SK-N-SH treated with all-trans-retinoic acid at 6 μM for 48 hours (cell line): Measurements from ENCODE around the gene GRID1.

Source experiments
- ATAC-seq: fragments of 200-7000 bp; cut with Tn5 transposase; 3 replicates; pipeline ENCODE4 v1.9.1; 2020; ENCODE audit warnings: mild to moderate bottlenecking, moderate library complexity
- ARNTL ChIP-seq: fragments of 450-650 bp; formaldehyde crosslinking; IDR thresholded peaks from 2 replicates; pipeline ENCODE4 v1.5.0; 2020; ENCODE audit warnings: low read depth, mild to moderate bottlenecking, moderate library complexity, borderline replicate concordance
- BACH2 ChIP-seq: fragments of 250-450 bp; sonication (Bioruptor Pico); IDR thresholded peaks from 2 replicates; pipeline ENCODE4 v1.9.0; 2021; ENCODE audit warnings: mild to moderate bottlenecking, borderline replicate concordance
- CSDC2 ChIP-seq: fragments of 250-450 bp; sonication (Bioruptor Pico); IDR thresholded peaks from 2 replicates; pipeline ENCODE4 v1.5.0; 2020; ENCODE audit warnings: mild to moderate bottlenecking, moderate library complexity
- ESRRG ChIP-seq: fragments of 250-450 bp; sonication (Bioruptor Pico); IDR thresholded peaks from 2 replicates; pipeline ENCODE4 v1.6.1; 2021; ENCODE audit warnings: mild to moderate bottlenecking
- ISL1 ChIP-seq: fragments of 250-450 bp; sonication (Bioruptor Pico); IDR thresholded peaks from 2 replicates; pipeline ENCODE4 v2.1.2; 2022; ENCODE audit warnings: mild to moderate bottlenecking, moderate library complexity
- OSR1 ChIP-seq: fragments of 250-450 bp; sonication (Bioruptor Pico); IDR thresholded peaks from 2 replicates; pipeline ENCODE4 v1.8.0; 2022; ENCODE audit warnings: moderate library complexity, mild to moderate bottlenecking, inconsistent platforms
- PPARA ChIP-seq: fragments of 250-450 bp; sonication (Bioruptor Pico); IDR thresholded peaks from 2 replicates; pipeline ENCODE4 v1.5.0; 2020; ENCODE audit warnings: mild to moderate bottlenecking, borderline replicate concordance
- RARB ChIP-seq: fragments of 250-450 bp; sonication (Bioruptor Pico); IDR thresholded peaks from 2 replicates; pipeline ENCODE4 v1.8.0; 2021; ENCODE audit warnings: mild to moderate bottlenecking, moderate library complexity
- SNAI2 ChIP-seq: fragments of 250-450 bp; sonication (Bioruptor Pico); IDR thresholded peaks from 2 replicates; pipeline ENCODE4 v1.5.0; 2020; ENCODE audit warnings: mild to moderate bottlenecking, moderate library complexity
- TCF4 ChIP-seq: fragments of 250-450 bp; sonication (Bioruptor Pico); IDR thresholded peaks from 2 replicates; pipeline ENCODE4 v1.8.0; 2021; ENCODE audit warnings: mild to moderate bottlenecking, moderate library complexity, borderline replicate concordance
- TOX ChIP-seq: fragments of 250-450 bp; sonication (Bioruptor Pico); IDR thresholded peaks from 2 replicates; pipeline ENCODE4 v1.8.0; 2021; ENCODE audit warnings: mild to moderate bottlenecking, moderate library complexity, borderline replicate concordance
- ZC3H10 ChIP-seq: fragments of 250-450 bp; sonication (Bioruptor Pico); IDR thresholded peaks from 2 replicates; pipeline ENCODE4 v1.5.1; 2021; ENCODE audit warnings: mild to moderate bottlenecking, moderate library complexity
- ZFP3 ChIP-seq: fragments of 250-450 bp; sonication (Bioruptor Pico); IDR thresholded peaks from 2 replicates; pipeline ENCODE4 v1.5.0; 2020; ENCODE audit warnings: mild to moderate bottlenecking, moderate library complexity
- ZFP30 ChIP-seq: fragments of 450-650 bp; formaldehyde crosslinking; IDR thresholded peaks from 2 replicates; pipeline ENCODE4 v1.5.0; 2022; ENCODE audit warnings: mild to moderate bottlenecking, moderate library complexity
- ZNF565 ChIP-seq: fragments of 450-650 bp; formaldehyde crosslinking; conservative IDR thresholded peaks from 2 replicates; pipeline ENCODE4 v1.5.0; 2020; ENCODE audit warnings: low read depth, mild to moderate bottlenecking, moderate library complexity
- ZNF70 ChIP-seq: fragments of 450-650 bp; formaldehyde crosslinking; IDR thresholded peaks from 2 replicates; pipeline ENCODE4 v1.5.0; 2020; ENCODE audit warnings: mild to moderate bottlenecking, moderate library complexity
- ZNF8 ChIP-seq: fragments of 450-650 bp; formaldehyde crosslinking; IDR thresholded peaks from 2 replicates; pipeline ENCODE4 v1.5.0; 2020; ENCODE audit warnings: mild to moderate bottlenecking, moderate library complexity
- TF ChIP-seq, protein P1 (sequence below): fragments of 250-450 bp; sonication (Bioruptor Pico); IDR thresholded peaks from 2 replicates; pipeline ENCODE4 v1.5.1; 2020; ENCODE audit warnings: low read depth, mild to moderate bottlenecking, moderate library complexity
- TF ChIP-seq, protein P2 (sequence below): fragments of 250-450 bp; sonication (Bioruptor Pico); IDR thresholded peaks from 2 replicates; pipeline ENCODE4 v1.5.1; 2021; ENCODE audit warnings: mild to moderate bottlenecking, moderate library complexity
- TF ChIP-seq, protein P3 (sequence below): fragments of 250-450 bp; sonication (Bioruptor Pico); IDR thresholded peaks from 2 replicates; pipeline ENCODE4 v1.8.0; 2020; ENCODE audit warnings: mild to moderate bottlenecking, moderate library complexity, borderline replicate concordance
- TF ChIP-seq, protein P4 (sequence below): fragments of 250-450 bp; sonication (Bioruptor Pico); IDR thresholded peaks from 2 replicates; pipeline ENCODE4 v1.8.0; 2021; ENCODE audit warnings: low read depth, mild to moderate bottlenecking, moderate library complexity, borderline replicate concordance

GRID1 gene

DNA sequence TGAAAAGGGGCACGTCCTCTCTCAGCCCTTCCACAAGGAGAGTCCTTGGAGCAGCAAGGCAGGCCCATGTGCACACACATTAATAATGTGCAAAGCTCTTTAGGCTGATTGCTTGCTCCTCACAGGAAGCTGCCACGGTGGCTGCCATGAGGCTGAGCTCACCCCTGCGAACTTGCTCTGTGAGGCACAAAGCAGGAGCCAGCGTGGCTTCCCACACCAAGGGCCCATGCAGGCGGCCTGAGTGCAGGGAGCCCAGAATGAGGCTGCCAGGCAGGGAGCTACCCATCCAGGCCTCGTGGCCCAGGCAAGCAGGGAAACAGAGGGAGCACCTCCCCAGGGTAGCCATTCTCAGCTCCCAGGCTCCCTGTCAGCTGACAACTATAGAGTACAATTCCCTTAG, 242.9 kb downstream of the GRID1 start:
- no peak for ATAC-seq
- TF ChIP-seq ZFP30 (CRISPR knock-in tag) (no peak), ZNF70 (CRISPR knock-in tag) (no peak), PPARA (CRISPR knock-in tag) (no peak), ISL1 (CRISPR knock-in tag) (no peak), BACH2 (CRISPR knock-in tag) (no peak), ZC3H10 (CRISPR knock-in tag) (no peak), CSDC2 (CRISPR knock-in tag) (no peak), ARNTL (CRISPR knock-in tag) (no peak), OSR1 (CRISPR knock-in tag) (no peak), ZNF565 (CRISPR knock-in tag) (no peak), TCF4 (CRISPR knock-in tag) (no peak), ZNF8 (CRISPR knock-in tag) (no peak), RARB (CRISPR knock-in tag) (no peak), TOX (no peak), SNAI2 (CRISPR knock-in tag) (no peak), ZFP3 (CRISPR knock-in tag) (no peak)
- TF ChIP-seq, protein P1, sequence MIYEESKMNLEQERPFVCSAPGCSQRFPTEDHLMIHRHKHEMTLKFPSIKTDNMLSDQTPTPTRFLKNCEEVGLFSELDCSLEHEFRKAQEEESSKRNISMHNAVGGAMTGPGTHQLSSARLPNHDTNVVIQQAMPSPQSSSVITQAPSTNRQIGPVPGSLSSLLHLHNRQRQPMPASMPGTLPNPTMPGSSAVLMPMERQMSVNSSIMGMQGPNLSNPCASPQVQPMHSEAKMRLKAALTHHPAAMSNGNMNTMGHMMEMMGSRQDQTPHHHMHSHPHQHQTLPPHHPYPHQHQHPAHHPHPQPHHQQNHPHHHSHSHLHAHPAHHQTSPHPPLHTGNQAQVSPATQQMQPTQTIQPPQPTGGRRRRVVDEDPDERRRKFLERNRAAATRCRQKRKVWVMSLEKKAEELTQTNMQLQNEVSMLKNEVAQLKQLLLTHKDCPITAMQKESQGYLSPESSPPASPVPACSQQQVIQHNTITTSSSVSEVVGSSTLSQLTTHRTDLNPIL, result no peak
- TF ChIP-seq, protein P2, sequence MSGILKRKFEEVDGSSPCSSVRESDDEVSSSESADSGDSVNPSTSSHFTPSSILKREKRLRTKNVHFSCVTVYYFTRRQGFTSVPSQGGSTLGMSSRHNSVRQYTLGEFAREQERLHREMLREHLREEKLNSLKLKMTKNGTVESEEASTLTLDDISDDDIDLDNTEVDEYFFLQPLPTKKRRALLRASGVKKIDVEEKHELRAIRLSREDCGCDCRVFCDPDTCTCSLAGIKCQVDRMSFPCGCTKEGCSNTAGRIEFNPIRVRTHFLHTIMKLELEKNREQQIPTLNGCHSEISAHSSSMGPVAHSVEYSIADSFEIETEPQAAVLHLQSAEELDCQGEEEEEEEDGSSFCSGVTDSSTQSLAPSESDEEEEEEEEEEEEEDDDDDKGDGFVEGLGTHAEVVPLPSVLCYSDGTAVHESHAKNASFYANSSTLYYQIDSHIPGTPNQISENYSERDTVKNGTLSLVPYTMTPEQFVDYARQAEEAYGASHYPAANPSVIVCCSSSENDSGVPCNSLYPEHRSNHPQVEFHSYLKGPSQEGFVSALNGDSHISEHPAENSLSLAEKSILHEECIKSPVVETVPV (CRISPR knock-in tag), result no peak
- TF ChIP-seq, protein P3, sequence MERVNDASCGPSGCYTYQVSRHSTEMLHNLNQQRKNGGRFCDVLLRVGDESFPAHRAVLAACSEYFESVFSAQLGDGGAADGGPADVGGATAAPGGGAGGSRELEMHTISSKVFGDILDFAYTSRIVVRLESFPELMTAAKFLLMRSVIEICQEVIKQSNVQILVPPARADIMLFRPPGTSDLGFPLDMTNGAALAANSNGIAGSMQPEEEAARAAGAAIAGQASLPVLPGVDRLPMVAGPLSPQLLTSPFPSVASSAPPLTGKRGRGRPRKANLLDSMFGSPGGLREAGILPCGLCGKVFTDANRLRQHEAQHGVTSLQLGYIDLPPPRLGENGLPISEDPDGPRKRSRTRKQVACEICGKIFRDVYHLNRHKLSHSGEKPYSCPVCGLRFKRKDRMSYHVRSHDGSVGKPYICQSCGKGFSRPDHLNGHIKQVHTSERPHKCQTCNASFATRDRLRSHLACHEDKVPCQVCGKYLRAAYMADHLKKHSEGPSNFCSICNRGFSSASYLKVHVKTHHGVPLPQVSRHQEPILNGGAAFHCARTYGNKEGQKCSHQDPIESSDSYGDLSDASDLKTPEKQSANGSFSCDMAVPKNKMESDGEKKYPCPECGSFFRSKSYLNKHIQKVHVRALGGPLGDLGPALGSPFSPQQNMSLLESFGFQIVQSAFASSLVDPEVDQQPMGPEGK (CRISPR knock-in tag), result no peak

DNA sequence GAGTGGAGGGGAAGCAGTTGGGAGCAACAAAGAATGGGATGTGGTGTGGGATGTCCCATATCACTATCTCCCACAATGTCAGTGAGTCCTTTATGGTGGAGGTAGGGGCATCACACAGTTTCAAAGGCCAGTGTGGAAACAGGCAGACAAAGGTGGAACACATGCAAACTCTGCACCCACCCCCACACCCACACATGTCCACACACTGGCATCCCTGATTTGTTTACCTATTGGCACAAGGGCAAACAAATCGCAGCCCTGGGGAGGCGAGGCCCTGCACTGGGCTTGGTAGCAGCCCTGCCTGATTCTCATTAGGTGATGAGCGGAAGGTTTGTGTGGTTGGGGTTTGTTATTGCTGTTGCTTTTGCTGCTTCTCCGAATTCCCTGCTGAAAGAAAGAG, 243.3 kb downstream of the GRID1 start:
- no peak for TF ChIP-seq ZFP30 (CRISPR knock-in tag)
- TF ChIP-seq ARNTL (CRISPR knock-in tag), result no peak
- no peak for TF ChIP-seq ZNF565 (CRISPR knock-in tag)
- TF ChIP-seq, protein P4, sequence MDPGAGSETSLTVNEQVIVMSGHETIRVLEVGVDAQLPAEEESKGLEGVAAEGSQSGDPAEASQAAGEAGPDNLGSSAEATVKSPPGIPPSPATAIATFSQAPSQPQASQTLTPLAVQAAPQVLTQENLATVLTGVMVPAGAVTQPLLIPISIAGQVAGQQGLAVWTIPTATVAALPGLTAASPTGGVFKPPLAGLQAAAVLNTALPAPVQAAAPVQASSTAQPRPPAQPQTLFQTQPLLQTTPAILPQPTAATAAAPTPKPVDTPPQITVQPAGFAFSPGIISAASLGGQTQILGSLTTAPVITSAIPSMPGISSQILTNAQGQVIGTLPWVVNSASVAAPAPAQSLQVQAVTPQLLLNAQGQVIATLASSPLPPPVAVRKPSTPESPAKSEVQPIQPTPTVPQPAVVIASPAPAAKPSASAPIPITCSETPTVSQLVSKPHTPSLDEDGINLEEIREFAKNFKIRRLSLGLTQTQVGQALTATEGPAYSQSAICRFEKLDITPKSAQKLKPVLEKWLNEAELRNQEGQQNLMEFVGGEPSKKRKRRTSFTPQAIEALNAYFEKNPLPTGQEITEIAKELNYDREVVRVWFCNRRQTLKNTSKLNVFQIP (CRISPR knock-in tag), result no peak
- no peak for TF ChIP-seq PPARA (CRISPR knock-in tag)
- no peak for TF ChIP-seq CSDC2 (CRISPR knock-in tag)
- TF ChIP-seq, protein P2 (CRISPR knock-in tag), result no peak
- no peak for TF ChIP-seq BACH2 (CRISPR knock-in tag)
- TF ChIP-seq ESRRG, result no peak
- no peak for TF ChIP-seq OSR1 (CRISPR knock-in tag)
- no peak for TF ChIP-seq ZC3H10 (CRISPR knock-in tag)
- TF ChIP-seq TCF4 (CRISPR knock-in tag), result no peak
- TF ChIP-seq RARB (CRISPR knock-in tag), result no peak
- TF ChIP-seq ISL1 (CRISPR knock-in tag), result no peak
- TF ChIP-seq, all 23 proteins: peak for 0
- ATAC-seq, result no peak

DNA sequence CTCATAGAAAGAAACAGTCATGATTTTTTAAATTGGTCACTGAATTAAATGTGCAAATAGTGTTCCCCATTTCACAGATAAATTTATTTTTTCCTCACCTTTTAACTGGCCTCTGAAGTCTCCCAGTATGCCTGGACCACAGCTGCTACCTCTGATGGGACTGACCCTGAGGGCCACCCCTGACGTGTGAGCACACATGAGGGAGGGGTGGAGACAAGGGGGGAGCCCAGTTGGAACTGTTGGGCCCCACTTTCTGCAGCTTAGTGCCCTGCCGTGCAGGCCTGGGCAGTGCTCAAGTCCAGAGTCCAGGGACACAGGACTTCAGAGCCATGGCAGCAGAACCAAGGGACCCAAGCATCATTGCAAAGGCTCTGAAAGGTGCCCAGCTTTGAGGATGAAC, 243.9 kb downstream of the GRID1 start:
- TF ChIP-seq ZFP3 (CRISPR knock-in tag), result no peak
- no peak for TF ChIP-seq ISL1 (CRISPR knock-in tag)
- no peak for TF ChIP-seq TOX
- TF ChIP-seq TCF4 (CRISPR knock-in tag), result no peak
- TF ChIP-seq OSR1 (CRISPR knock-in tag), result no peak
- ATAC-seq, result no peak
